DOHH2 (cell line): ENCODE data around the gene SEMA3D.

Source experiments
- EZH2phosphoT487 ChIP-seq: fragments of 200-600 bp; sonication (generic); IDR thresholded peaks from 2 replicates; pipeline ENCODE4 v1.6.1; 2017; ENCODE audit warnings: borderline replicate concordance, mild to moderate bottlenecking, antibody characterized with exemption, low read length, moderate library complexity, mixed read lengths
- TF ChIP-seq, protein P1 (sequence below): fragments of 200-600 bp; sonication (generic); IDR thresholded peaks from one replicate; pipeline ENCODE4 v1.5.1; 2014; ENCODE audit warnings: antibody characterized with exemption, mild to moderate bottlenecking, low read depth, low read length; ENCODE audit not compliant: poor library complexity, severe bottlenecking

DNA sequence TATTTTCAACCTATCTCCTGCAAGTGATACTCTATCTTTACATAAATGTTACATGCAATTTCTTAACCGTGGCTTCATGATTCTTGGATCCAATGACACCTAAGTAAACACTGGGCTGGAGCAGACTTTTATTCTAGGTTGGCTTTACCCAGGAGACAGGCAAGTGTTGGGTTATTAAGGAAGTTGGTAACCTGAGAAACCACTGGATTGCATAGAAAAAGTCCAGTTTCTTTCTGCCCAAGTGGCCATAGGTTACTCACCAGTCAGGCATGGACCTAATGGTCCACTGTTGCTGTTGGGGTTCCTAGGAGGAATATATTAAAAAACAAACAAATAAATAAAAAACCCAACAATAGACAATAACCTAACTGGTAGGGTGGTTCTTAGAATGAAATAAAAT, 112.8 kb downstream of the SEMA3D start:
- TF ChIP-seq, protein P1, sequence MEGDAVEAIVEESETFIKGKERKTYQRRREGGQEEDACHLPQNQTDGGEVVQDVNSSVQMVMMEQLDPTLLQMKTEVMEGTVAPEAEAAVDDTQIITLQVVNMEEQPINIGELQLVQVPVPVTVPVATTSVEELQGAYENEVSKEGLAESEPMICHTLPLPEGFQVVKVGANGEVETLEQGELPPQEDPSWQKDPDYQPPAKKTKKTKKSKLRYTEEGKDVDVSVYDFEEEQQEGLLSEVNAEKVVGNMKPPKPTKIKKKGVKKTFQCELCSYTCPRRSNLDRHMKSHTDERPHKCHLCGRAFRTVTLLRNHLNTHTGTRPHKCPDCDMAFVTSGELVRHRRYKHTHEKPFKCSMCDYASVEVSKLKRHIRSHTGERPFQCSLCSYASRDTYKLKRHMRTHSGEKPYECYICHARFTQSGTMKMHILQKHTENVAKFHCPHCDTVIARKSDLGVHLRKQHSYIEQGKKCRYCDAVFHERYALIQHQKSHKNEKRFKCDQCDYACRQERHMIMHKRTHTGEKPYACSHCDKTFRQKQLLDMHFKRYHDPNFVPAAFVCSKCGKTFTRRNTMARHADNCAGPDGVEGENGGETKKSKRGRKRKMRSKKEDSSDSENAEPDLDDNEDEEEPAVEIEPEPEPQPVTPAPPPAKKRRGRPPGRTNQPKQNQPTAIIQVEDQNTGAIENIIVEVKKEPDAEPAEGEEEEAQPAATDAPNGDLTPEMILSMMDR = no peak
- TF ChIP-seq EZH2phosphoT487 = no peak
